IMR-90 (cell line): Measurements from ENCODE around the gene PTPRK.

Experiments used
- BHLHE40 ChIP-seq: fragments of 150-350 bp; IDR thresholded peaks from 2 replicates; pipeline ENCODE4 v1.6.1; 2016; ENCODE audit warnings: mild to moderate bottlenecking, low read depth, low read length
- CEBPB ChIP-seq: IDR thresholded peaks from 2 replicates; pipeline ENCODE4 v1.6.1; 2012; ENCODE audit warnings: low read depth, low read length, improper control_type of control experiment
- CTCF ChIP-seq: conservative IDR thresholded peaks from 2 replicates; pipeline ENCODE4 v1.5.1; 2012; ENCODE audit warnings: mild to moderate bottlenecking, low read depth, low read length, improper control_type of control experiment
- ELK1 ChIP-seq: fragments of 150-350 bp; IDR thresholded peaks from 2 replicates; pipeline ENCODE4 v1.6.1; 2016; ENCODE audit warnings: low read depth, mild to moderate bottlenecking, low read length, moderate library complexity, borderline replicate concordance
- FOS ChIP-seq: fragments of 150-350 bp; IDR thresholded peaks from 2 replicates; pipeline ENCODE4 v1.6.1; 2016; ENCODE audit warnings: low read depth, low read length
- RAD21 ChIP-seq: IDR thresholded peaks from 2 replicates; pipeline ENCODE4 v1.6.1; 2012; ENCODE audit warnings: low read length, improper control_type of control experiment

DNA sequence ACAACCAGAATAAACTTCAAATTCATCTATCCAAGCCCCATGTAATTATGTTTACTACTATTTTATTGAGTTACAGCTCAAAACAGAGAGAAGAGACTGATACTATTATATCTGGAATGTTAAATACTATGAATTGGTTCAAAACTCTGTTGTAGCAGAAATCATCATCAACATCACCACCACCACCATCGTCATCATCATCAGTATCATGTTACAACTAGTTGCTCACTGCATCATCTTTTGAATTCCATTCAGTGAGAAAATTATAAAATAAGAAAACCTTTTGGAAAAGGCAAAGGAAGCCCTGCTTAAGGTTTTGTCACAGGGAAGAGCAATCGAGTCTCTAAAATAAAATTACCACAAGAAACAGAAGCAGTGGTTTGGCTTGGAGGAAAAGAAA is 583.3 kb downstream of the PTPRK start:
- TF ChIP-seq CTCF (no peak), CEBPB (no peak), ELK1 (no peak), RAD21 (no peak), BHLHE40 (no peak), FOS (no peak)
